ENCODE data around the gene TMPRSS13. TPM values are rescaled to one million over a fixed set of nuclear protein-coding genes. Genes with fewer than 3 reads are reported as not detected.

TMPRSS13 gene
- total RNA-seq, 2 experiments from 2014 or later: 0.79 to 1.1 TPM

DNA sequence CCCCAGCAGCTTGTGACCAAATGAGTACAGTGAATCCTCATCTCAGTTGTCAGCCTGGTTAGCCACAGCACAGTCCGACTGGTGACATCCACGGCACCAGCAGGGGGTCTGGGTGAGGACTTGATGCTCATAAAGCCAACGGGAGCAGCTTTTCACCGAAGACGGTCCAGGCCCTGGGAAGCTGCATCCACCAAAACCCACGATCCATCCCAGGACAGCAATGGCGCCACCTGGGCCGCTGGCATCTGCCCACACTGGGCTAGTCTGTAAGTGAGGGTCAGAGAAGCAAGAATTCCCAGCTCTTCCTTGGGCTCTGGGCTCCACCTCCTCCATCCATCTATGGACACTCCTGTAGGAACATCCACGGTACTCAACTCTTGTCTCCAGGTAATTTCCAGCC, 27.6 kb downstream of the TMPRSS13 start:
- H3K9me2 ChIP-seq (ENCODE audit: insufficient read depth, low read length): no peaks in the 10 kb centered on the region
- no peak overlapping the region for H3K4me2 ChIP-seq (ENCODE audit: low read length)
- BruUV-seq (replicated peaks): no TSS peak
- no peaks in the 10 kb centered on the region for H3K79me2 ChIP-seq (ENCODE audit: insufficient read depth, low read depth, low read length)
- ChIA-PET CTCF (ENCODE audit: unreplicated experiment) (no interaction called here), POLR2A (no interaction called here)
- no peak overlapping the region for H3K27ac ChIP-seq (ENCODE audit: low read depth, low read length, poor library complexity, severe bottlenecking)
- DNase-seq (ENCODE audit: low spot score): no peak
- H3K9me3 ChIP-seq (ENCODE audit: low read length): no peaks in the 10 kb centered on the region
- H3K4me1 ChIP-seq (ENCODE audit: insufficient read depth, low read length, poor library complexity, severe bottlenecking): no peaks in the 10 kb centered on the region
- no peak overlapping the region for H3K4me3 ChIP-seq (ENCODE audit: low read depth, low read length, poor library complexity, severe bottlenecking)
- intact Hi-C loops (cut with micrococcal nuclease; ENCODE audit: unreplicated experiment): no loop called here
- TF ChIP-seq EZH2phosphoT487 (IDR thresholded peaks at IDR 0.05; ENCODE audit: borderline replicate concordance, low read depth, low read length): no peak
- TF ChIP-seq, protein P1, sequence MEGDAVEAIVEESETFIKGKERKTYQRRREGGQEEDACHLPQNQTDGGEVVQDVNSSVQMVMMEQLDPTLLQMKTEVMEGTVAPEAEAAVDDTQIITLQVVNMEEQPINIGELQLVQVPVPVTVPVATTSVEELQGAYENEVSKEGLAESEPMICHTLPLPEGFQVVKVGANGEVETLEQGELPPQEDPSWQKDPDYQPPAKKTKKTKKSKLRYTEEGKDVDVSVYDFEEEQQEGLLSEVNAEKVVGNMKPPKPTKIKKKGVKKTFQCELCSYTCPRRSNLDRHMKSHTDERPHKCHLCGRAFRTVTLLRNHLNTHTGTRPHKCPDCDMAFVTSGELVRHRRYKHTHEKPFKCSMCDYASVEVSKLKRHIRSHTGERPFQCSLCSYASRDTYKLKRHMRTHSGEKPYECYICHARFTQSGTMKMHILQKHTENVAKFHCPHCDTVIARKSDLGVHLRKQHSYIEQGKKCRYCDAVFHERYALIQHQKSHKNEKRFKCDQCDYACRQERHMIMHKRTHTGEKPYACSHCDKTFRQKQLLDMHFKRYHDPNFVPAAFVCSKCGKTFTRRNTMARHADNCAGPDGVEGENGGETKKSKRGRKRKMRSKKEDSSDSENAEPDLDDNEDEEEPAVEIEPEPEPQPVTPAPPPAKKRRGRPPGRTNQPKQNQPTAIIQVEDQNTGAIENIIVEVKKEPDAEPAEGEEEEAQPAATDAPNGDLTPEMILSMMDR (conservative IDR thresholded peaks at IDR 0.05; ENCODE audit: low read length): no peak
- no peaks in the 10 kb centered on the region for H4K20me1 ChIP-seq (ENCODE audit: insufficient read depth, low read length)
- no peak overlapping the region for H2AFZ ChIP-seq (ENCODE audit: low read length)
- H3K36me3 ChIP-seq (ENCODE audit: insufficient read depth, low read length): no peaks in the 10 kb centered on the region

DNA sequence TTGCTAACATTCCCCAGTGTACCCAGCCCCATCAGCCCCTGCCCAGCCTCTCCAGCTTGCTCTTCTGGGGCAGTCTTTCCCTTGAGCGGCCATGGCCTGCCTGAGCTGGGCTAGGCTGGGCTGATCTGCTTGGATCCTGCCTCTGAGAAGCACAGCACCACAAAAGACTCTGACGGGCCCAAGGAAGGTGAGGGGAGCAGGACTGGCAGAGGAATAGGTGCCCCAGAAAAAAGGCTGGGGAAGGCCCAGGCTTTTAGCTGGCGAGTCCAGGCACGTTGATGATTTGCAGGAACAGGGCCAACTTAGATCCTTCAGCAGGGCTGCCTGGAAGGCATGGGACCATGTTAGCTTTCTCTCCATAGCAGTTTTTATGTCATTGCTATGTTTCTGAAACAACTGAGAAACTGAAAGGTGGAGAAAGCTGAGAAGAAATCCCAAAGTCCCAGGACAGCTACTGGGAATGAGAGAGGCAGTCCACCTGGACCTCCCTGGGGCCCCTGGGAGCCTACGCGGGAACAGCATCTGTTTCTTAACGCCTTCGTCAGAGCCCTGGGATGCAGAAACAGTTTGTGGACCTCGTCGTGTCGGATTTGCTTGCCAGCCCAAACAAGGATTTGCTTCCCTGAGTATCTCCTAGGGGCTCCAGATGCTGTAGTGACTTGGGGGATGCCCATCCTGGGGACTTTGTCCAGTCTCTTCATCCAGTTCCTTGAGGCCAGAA, 28.3 kb downstream of the TMPRSS13 start:
- BruUV-seq (replicated peaks): no TSS peak
- H3K4me3 ChIP-seq (ENCODE audit: low read depth, low read length, poor library complexity, severe bottlenecking): no peak overlapping the region
- no peaks in the 10 kb centered on the region for H4K20me1 ChIP-seq (ENCODE audit: insufficient read depth, low read length)
- no peak overlapping the region for H3K27ac ChIP-seq (ENCODE audit: low read depth, low read length, poor library complexity, severe bottlenecking)
- no peak overlapping the region for H3K4me2 ChIP-seq (ENCODE audit: low read length)
- POLR2A ChIA-PET: interaction anchor here (0.6 to 1.2 kb wide), 3 partner anchors 9 to 1496 kb away, joined by 3 to 5 read pairs (median 4); no protein-coding TSS in a partner anchor
- H3K9me2 ChIP-seq (ENCODE audit: insufficient read depth, low read length): no peaks in the 10 kb centered on the region
- intact Hi-C loops (cut with micrococcal nuclease; ENCODE audit: unreplicated experiment): no loop called here
- H3K79me2 ChIP-seq (ENCODE audit: insufficient read depth, low read depth, low read length): no peaks in the 10 kb centered on the region
- H3K4me1 ChIP-seq (ENCODE audit: insufficient read depth, low read length, poor library complexity, severe bottlenecking): no peaks in the 10 kb centered on the region
- no peaks in the 10 kb centered on the region for H3K36me3 ChIP-seq (ENCODE audit: insufficient read depth, low read length)
- TF ChIP-seq EZH2phosphoT487 (IDR thresholded peaks at IDR 0.05; ENCODE audit: borderline replicate concordance, low read depth, low read length): no peak
- TF ChIP-seq, protein P1 (conservative IDR thresholded peaks at IDR 0.05; ENCODE audit: low read length): no peak
- CTCF ChIA-PET (ENCODE audit: unreplicated experiment): no interaction called here
- no peak for DNase-seq (ENCODE audit: low spot score)
- H3K9me3 ChIP-seq (ENCODE audit: low read length): no peaks in the 10 kb centered on the region
- H2AFZ ChIP-seq (ENCODE audit: low read length): no peak overlapping the region

GRCh38 chr11:117900121-117900648, 29.0 kb downstream of the TMPRSS13 start:
- no peak overlapping the region for H2AFZ ChIP-seq (ENCODE audit: low read length)
- intact Hi-C loops (cut with micrococcal nuclease; ENCODE audit: unreplicated experiment): no loop called here

More at GRCh38 chr11:117900121-117900648, 29.0 kb downstream of the TMPRSS13 start:
- Histone ChIP-seq H3K4me1 (ENCODE audit: insufficient read depth, low read length, poor library complexity, severe bottlenecking) (no peaks in the 10 kb centered on the region), H3K9me3 (ENCODE audit: low read length) (no peaks in the 10 kb centered on the region), H3K27ac (ENCODE audit: low read depth, low read length, poor library complexity, severe bottlenecking) (no peak overlapping the region), H3K4me3 (ENCODE audit: low read depth, low read length, poor library complexity, severe bottlenecking) (no peak overlapping the region), H3K9me2 (ENCODE audit: insufficient read depth, low read length) (no peaks in the 10 kb centered on the region), H4K20me1 (ENCODE audit: insufficient read depth, low read length) (no peaks in the 10 kb centered on the region), H3K79me2 (ENCODE audit: insufficient read depth, low read depth, low read length) (no peaks in the 10 kb centered on the region), H3K36me3 (ENCODE audit: insufficient read depth, low read length) (no peaks in the 10 kb centered on the region), H3K4me2 (ENCODE audit: low read length) (no peak overlapping the region)
- BruUV-seq (replicated peaks): no TSS peak
- POLR2A ChIA-PET: interaction anchor here (0.6 to 1.2 kb wide), 3 partner anchors 8 to 1497 kb away, joined by 3 to 5 read pairs (median 4); no protein-coding TSS in a partner anchor
- no peak for TF ChIP-seq EZH2phosphoT487 (IDR thresholded peaks at IDR 0.05; ENCODE audit: borderline replicate concordance, low read depth, low read length)
- TF ChIP-seq, protein P1 (conservative IDR thresholded peaks at IDR 0.05; ENCODE audit: low read length): no peak
- DNase-seq (ENCODE audit: low spot score): no peak
- CTCF ChIA-PET (ENCODE audit: unreplicated experiment): no interaction called here

All from OCI-LY7 (cell line).